ENCODE results near the gene HOXA4. TPM values are rescaled to one million over a fixed set of nuclear protein-coding genes. Genes with fewer than 3 reads are reported as not detected.
A peak's percentile ranks its signal among the peaks of the same experiment; 100 is the strongest.

The HOXA4 gene
- total and polyA plus RNA-seq, 10 of the 15 experiments (the other 5 are each of a cell fraction or from before 2014, with no cell fraction given) = 0.07 TPM; not detected in 9

DNA sequence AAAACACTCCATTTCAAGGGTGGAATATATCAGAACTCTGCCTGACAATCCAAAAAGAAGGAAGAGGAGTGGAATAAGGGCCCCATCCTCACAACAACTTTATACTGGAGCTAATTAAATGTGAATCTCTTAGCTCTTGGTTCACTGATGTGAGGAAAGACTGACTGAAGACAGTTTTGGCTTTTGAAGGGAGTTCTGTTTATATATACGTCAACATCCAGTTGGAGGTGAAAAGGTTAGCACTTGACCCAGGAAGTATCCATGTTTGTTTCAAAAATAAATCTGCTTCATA lies 37.8 kb downstream of the HOXA4 start (continued):
- no peak for TF ChIP-seq HDAC6 (IDR thresholded peaks at IDR 0.05; ENCODE audit: unreplicated experiment)
- TF ChIP-seq, protein P1, sequence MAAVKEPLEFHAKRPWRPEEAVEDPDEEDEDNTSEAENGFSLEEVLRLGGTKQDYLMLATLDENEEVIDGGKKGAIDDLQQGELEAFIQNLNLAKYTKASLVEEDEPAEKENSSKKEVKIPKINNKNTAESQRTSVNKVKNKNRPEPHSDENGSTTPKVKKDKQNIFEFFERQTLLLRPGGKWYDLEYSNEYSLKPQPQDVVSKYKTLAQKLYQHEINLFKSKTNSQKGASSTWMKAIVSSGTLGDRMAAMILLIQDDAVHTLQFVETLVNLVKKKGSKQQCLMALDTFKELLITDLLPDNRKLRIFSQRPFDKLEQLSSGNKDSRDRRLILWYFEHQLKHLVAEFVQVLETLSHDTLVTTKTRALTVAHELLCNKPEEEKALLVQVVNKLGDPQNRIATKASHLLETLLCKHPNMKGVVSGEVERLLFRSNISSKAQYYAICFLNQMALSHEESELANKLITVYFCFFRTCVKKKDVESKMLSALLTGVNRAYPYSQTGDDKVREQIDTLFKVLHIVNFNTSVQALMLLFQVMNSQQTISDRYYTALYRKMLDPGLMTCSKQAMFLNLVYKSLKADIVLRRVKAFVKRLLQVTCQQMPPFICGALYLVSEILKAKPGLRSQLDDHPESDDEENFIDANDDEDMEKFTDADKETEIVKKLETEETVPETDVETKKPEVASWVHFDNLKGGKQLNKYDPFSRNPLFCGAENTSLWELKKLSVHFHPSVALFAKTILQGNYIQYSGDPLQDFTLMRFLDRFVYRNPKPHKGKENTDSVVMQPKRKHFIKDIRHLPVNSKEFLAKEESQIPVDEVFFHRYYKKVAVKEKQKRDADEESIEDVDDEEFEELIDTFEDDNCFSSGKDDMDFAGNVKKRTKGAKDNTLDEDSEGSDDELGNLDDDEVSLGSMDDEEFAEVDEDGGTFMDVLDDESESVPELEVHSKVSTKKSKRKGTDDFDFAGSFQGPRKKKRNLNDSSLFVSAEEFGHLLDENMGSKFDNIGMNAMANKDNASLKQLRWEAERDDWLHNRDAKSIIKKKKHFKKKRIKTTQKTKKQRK (IDR thresholded peaks at IDR 0.05; ENCODE audit: low read depth, low read length) = no peak
- no peak for TF ChIP-seq HDGF (IDR thresholded peaks at IDR 0.05)
- no peak for TF ChIP-seq GATAD2B (conservative IDR thresholded peaks at IDR 0.05; ENCODE audit: low read depth)

DNA sequence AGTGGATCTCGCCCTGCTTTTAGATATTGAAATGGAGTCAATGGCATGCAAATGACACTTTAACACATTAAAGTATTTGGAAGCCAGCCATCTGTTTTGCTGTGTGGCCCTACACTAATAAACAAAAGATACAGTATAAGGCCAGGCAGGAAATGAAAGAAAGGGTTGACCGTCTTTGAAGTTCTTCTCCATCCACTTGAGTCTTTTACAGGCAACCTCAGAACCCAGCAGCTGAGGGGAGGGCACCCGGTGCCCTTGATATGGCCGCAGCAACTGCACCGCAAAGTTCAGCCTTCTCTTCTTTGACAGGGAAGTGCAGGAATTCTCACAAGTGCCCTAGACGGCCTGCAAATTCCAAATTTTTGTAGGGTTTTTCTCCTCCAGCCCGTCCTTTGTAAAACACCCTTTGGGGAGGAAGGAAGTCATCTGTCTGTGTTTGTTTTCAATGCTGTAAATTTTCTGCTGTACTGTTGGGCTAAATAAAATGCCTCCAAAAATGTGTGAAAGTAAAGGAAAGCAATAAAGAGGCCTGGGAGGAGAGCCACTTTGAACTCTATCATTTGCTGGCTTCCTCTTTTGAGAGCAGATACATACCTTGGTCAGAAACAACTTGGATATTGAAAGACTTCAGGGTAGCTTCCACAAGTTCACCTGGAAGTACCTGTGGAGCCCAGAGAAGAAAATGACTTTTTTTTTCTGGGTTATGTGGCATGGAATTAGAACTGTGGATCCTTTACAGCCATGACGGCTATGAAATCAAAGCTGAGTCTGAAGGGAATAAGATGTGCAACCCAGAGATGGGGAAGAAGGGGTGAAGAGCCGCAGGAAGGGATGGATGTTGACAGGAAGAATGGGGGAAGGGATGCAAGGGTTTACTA lies 38.4 kb downstream of the HOXA4 start:
- H3K36me3 ChIP-seq (ENCODE audit: control insufficient read depth in 2 of 2, insufficient read depth in 2 of 2, low read length in 1 of 2) = no peaks in the 10 kb centered on the region
- peaks cover 0 to 23% of the 10 kb centered on the region in 2 experiments; a peak in 3 of 4 replicates for H3K27me3 ChIP-seq (replicated peaks in 1 of 2; ENCODE audit: control insufficient read depth in 2 of 2, insufficient read depth in 2 of 2, low read length in 1 of 2)
- no peaks in the 10 kb centered on the region for H3K79me2 ChIP-seq (ENCODE audit: control insufficient read depth, insufficient read depth, low read length)
- no peak for FAIRE-seq
- peaks cover 3% of the 10 kb centered on the region for H3K4me1 ChIP-seq (ENCODE audit: control insufficient read depth, insufficient read depth, low read length)
- no peak overlapping the region for H2AFZ ChIP-seq (ENCODE audit: control insufficient read depth, low read depth, low read length)
- DNase-seq (ENCODE audit: low read depth, low spot score) = no peak
- in situ Hi-C loops (cut with MboI) (no loop called here), intact Hi-C loops (cut with micrococcal nuclease; ENCODE audit: unreplicated experiment) (no loop called here)
- ChIA-PET POLR2A (interaction anchor here (0.5 to 1.6 kb wide), 5 partner anchors 9 to 1660 kb away, joined by 3 to 10 read pairs (median 4); no protein-coding TSS in a partner anchor), SMC1A (ENCODE audit: uncharacterized antibody, unreplicated experiment) (interaction anchor here (0.7 to 7.9 kb wide), 7 partner anchors 10 to 1849 kb away, joined by 3 to 110 read pairs (median 3); no protein-coding TSS in a partner anchor), CTCF (interaction anchor here (0.8 to 3.4 kb wide), 4 partner anchors 8 to 238 kb away, joined by 3 to 18 read pairs (median 6); no protein-coding TSS in a partner anchor), RAD21 (ENCODE audit: unreplicated experiment) (interaction anchor here (1.0 to 3.7 kb wide), 4 partner anchors 9 to 229 kb away, joined by 3 to 24 read pairs (median 4); no protein-coding TSS in a partner anchor)
- H3K4me3 ChIP-seq = no peak overlapping the region
- no peak overlapping the region for H3K27ac ChIP-seq (ENCODE audit: control insufficient read depth, insufficient read depth)
- H4K20me1 ChIP-seq (ENCODE audit: control insufficient read depth, insufficient read depth) = no peaks in the 10 kb centered on the region
- H3K4me2 ChIP-seq (ENCODE audit: control insufficient read depth, insufficient read depth) = no peak overlapping the region
- no TSS peak for BruUV-seq (replicated peaks)
- H3K9ac ChIP-seq (ENCODE audit: control insufficient read depth, insufficient read depth, low read length) = no peak overlapping the region
- 0 out of 2 replicates have a peak, but pooled peaks have one; percentile 3 for TF ChIP-seq SPI1 (IDR thresholded peaks at IDR 0.05; ENCODE audit: borderline replicate concordance, insufficient read depth, low read depth, low read length)
- no peak for TF ChIP-seq EGR1 (IDR thresholded peaks at IDR 0.05; ENCODE audit: borderline replicate concordance in 1 of 2, low read depth in 2 of 2, low read length in 2 of 2)
- 62% methylated on average over 9 of the region's 9 CpGs for WGBS (ENCODE audit: insufficient coverage, insufficient replicate concordance, low lambda C conversion rate, missing lambda C conversion rate)
- no peak for ATAC-seq
- peaks cover 3% of the 10 kb centered on the region; the same call in 1 of the 3 replicates for H3K9me3 ChIP-seq (replicated peaks; ENCODE audit: control insufficient read depth, insufficient read depth, low read length)
